ENCODE results near the gene TAF3.

- TF ChIP-seq CTCF (IDR thresholded peaks at IDR 0.05) (no peak), POLR2A (IDR thresholded peaks at IDR 0.05) (no peak)
These were observed 225.4 kb downstream of the TAF3 start for GRCh38 chr10:8043569-8044306.

Measured in stomach (tissue), 4 donors.